NCI-H82 treated with DMSO at 0.1 percent for 48 hours (cell line): Measurements from ENCODE around the gene PPP1R14D.

Experiments
- DNase-seq: peaks from one replicate; lab custom pipeline; 2025; ENCODE audit not compliant: unreplicated experiment; lab: John Stamatoyannopoulos, UW

Gene PPP1R14D

GRCh38 chr15:40823572-40824343, 4.8 kb downstream of the PPP1R14D start:
- no peak for DNase-seq

DNA sequence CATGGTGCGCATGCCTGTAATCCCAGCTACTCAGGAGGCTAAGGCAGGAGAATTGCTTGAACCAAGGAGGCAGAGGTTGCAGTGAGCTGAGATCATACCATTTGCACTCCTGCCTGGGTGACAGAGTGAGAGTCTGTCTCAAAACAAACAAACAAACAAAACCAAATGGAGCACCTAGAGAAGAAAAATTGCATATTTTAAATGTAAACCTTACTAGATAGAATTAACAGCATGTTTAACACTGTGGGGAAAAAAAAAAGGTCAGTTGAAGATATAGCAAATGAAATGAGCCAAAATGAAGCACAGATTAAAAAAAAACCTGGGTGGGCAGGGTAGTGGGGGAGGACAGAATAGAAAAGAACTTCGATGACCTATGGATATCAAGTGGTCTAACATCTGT, 7.3 kb downstream of the PPP1R14D start:
- DNase-seq, result no peak

GRCh38 chr15:40819048-40819447, 9.5 kb downstream of the PPP1R14D start:
- DNase-seq, result no peak

- DNase-seq, result peak; percentile 15
Observed at GRCh38 chr15:40815042-40815698, 13.3 kb downstream of the PPP1R14D start.

DNA sequence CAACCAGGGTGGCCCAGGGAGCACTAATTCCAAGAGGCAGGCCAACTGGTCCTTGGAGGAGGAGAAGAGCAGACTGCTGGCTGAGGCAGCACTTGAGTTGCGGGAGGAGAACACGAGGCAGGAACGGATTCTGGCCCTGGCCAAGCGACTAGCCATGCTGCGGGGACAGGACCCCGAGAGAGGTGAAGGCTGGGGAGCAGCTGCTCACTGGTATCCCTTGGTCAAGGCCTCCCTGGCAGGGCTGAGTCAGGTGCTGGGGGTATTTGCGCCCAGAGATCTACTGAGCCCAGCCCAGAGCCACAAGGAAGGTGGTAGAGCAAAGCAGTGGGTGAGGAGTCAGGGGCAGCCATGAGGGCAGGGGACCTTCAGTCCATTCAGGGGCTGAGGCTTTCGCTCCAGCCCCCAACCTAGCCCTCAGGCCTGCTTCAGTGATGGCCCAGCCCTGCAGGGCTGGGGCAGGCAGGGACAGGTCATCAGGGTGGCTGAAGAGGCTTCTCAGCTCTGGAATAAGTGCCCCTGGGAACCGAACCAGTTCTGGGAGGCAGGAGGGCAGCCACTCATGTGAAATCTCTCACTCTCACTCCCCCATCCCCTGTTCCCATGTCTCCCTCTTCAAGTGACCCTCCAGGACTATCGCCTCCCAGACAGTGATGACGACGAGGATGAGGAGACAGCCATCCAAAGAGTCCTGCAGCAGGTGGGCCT, 15.6 kb downstream of the PPP1R14D start:
- DNase-seq, result no peak

- no peak for DNase-seq
Observed at GRCh38 chr15:40808861-40809450, 19.6 kb downstream of the PPP1R14D start.

- no peak for DNase-seq
Observed at GRCh38 chr15:40807888-40808461, 20.5 kb downstream of the PPP1R14D start.

GRCh38 chr15:40807028-40807887, 21.2 kb downstream of the PPP1R14D start, which contains the start of the genes DNAJC17 and ZFYVE19:
Gene DNAJC17, minus strand, starts transcription at chr15:40807473. Its CDS starts 27 bp downstream, at chr15:40807446.
Gene ZFYVE19, plus strand, starts transcription at chr15:40807089. Its CDS starts 501 bp downstream, at chr15:40807590.
- peak; percentile 96 for DNase-seq

- no peak for DNase-seq
Observed at GRCh38 chr15:40806672-40807027, 21.9 kb downstream of the PPP1R14D start.

DNA sequence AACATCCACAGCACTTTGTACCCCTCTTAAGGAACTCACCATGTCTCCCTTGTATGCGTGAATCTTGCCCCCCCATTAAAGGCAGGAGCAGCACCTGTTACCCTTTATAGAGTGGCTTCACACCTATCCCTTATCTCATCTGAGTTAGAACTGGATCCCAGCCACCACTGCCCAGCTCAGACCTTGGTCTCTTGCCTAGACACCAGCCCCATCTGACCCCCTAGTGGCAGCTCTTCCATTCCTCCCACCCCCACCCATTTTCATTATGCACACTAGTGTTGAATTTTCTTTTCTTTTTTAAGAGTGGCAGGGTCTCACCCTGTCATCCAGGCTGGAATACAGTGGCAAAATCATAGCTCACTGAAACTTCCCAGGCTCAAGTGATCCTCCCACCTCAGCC, 24.8 kb downstream of the PPP1R14D start:
- DNase-seq, result no peak

GRCh38 chr15:40803076-40803475, 25.4 kb downstream of the PPP1R14D start:
- DNase-seq, result no peak

DNA sequence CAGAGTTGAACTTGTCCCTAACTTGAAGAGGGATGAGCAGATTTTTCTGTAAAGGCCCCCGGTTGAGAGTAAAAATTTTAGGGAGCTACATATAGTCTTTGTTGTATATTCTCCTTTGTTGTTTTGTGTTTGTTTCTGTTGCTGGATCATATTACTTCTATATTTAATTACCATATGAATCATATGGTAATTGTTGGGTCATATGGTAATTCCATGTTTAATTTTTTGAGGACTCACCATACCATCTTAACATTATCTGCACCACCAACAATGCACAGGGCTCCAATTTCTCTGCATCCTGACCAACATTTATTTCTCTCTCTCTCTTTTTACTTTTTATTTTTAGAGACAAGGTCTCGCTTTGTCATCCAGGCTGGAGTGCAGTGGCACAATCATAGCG, 29.0 kb downstream of the PPP1R14D start:
- no peak for DNase-seq

- DNase-seq, result no peak
Observed at GRCh38 chr15:40796512-40796911, 32.0 kb downstream of the PPP1R14D start.

- no peak for DNase-seq
Observed at GRCh38 chr15:40796041-40796440, 32.5 kb downstream of the PPP1R14D start.

- DNase-seq, result no peak
Observed at GRCh38 chr15:40793216-40793989, 35.1 kb downstream of the PPP1R14D start.

- DNase-seq, result no peak
Observed at GRCh38 chr15:40792394-40792793, 36.1 kb downstream of the PPP1R14D start.

DNA sequence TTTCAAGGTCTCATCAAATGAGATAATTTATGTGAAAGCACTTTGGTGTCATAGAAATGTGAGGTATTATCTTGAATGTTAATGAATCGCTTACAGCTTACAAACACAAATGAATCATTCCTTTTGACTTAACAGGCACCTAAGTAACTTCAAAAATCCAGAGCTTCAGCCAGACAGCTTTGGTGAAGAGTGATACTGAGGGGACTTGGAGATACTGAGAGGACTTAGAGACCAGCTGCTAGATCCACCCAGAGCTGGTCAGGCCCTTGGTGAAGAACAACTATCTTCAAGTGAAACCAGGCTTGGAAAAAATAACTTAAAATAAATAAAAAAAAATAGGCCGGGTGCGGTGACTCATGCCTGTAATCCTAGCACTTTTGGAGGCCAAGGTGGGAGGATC, 37.8 kb downstream of the PPP1R14D start:
- no peak for DNase-seq

GRCh38 chr15:40789999-40790398, 38.5 kb downstream of the PPP1R14D start:
- no peak for DNase-seq

DNA sequence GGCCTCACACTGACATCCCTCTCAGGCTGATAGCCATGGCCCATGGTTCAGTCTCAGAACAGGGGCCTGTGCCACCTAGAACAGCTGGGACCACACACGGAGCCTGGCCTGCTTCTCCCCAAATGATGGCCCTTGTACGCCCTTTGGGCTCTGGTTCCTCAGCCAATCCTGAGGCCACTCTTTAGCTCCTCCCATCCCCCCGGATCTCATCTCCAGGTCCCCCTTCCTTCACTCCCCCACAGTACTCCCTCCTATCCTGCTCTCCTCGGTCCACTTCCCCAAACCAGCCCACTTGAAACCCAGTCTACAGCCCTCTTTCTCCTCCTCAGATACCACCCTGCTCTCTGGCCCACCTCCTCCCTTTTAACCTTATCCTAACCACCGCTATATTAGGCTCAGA, 39.4 kb downstream of the PPP1R14D start:
- no peak for DNase-seq
